ENCODE measurements around the gene PNO1.
"Not testable (repeated sequence)": the region's sequence is repeated elsewhere in the genome, so short reads cannot be mapped to it uniquely, and the experiment has no call there.

Gene PNO1

GRCh38 chr2:68157402-68158133 is at the start of gene PNO1:
TSS of gene PNO1 (plus strand) at chr2:68157888. CDS start at chr2:68157935, 47 bp downstream.
- peak; percentile 94 to 95 for DNase-seq (ENCODE audit: low read depth in 2 of 2)

GRCh38 chr2:68108120-68108519 is 49.6 kb upstream of the PNO1 start:
- DNase-seq (ENCODE audit: low read depth in 2 of 2) = no peak

GRCh38 chr2:68110102-68110501 is 47.6 kb upstream of the PNO1 start:
- DNase-seq (ENCODE audit: low read depth in 2 of 2) = no peak

GRCh38 chr2:68115965-68116364 is 41.7 kb upstream of the PNO1 start:
- DNase-seq (ENCODE audit: low read depth in 2 of 2) = no peak

DNA sequence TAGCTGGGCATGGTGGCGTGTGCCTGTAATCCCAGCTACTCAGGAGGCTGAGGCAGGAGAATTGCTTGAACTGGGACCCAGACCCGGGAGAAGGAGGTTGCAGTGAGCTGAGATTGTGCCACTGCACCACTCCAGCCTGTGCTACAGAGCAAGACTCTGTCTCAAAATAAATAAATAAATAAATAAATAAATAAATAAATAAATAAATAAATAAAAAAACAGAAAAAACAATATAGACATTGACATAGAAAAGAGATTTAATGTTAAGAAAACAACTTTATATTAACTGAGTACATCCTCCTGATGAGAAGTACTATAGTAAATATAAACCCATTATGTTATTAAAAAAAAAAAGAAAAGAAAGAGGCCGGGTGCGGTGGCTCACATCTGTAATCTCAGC is 39.8 kb upstream of the PNO1 start:
- DNase-seq (ENCODE audit: low read depth in 2 of 2) = not testable (repeated sequence)

DNA sequence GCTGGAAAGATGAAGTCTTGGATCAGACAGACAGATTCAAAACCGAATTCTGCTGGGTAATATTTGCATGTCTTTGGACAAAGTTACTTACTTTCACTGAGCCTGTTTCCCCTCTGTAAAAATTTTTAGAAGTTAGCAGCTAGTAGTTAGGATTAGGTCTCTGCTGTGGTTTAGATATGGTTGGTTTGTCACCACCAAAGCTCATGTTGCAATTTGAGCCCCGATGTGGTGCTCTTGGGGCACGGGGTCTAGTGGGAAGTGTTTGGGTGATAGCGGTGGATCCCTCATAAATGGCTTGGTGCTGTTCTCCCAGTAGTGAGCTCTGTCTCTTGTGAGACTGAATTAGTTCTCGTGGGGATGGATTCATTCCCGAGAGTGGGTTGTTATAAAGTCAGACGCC is 38.9 kb upstream of the PNO1 start:
- no peak for DNase-seq (ENCODE audit: low read depth in 2 of 2)

- no peak for DNase-seq (ENCODE audit: low read depth in 2 of 2)
Measured at GRCh38 chr2:68119504-68119903, 38.2 kb upstream of the PNO1 start.

- DNase-seq (ENCODE audit: low read depth in 2 of 2) = peak; percentile 36 to 69
Measured at GRCh38 chr2:68121873-68122679, 35.6 kb upstream of the PNO1 start.

DNA sequence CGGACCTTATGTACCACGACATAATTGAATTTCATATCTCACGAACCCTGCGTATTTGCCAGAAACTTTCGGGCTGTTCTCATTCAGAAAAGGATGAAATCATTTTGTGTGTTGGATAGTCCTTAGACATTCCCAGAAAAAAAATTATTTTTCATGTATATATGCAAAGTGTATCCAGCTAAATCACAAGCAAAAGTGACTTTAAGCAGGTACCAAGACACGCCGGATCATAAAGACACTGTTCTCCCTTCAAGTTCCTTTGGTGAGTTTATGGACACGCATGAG is 35.1 kb upstream of the PNO1 start:
- DNase-seq (ENCODE audit: low read depth in 2 of 2) = no peak

- DNase-seq (ENCODE audit: low read depth in 2 of 2) = no peak
Measured at GRCh38 chr2:68124321-68124720, 33.4 kb upstream of the PNO1 start.

- DNase-seq (ENCODE audit: low read depth in 2 of 2) = no peak
Measured at GRCh38 chr2:68125821-68126220, 31.9 kb upstream of the PNO1 start.

DNA sequence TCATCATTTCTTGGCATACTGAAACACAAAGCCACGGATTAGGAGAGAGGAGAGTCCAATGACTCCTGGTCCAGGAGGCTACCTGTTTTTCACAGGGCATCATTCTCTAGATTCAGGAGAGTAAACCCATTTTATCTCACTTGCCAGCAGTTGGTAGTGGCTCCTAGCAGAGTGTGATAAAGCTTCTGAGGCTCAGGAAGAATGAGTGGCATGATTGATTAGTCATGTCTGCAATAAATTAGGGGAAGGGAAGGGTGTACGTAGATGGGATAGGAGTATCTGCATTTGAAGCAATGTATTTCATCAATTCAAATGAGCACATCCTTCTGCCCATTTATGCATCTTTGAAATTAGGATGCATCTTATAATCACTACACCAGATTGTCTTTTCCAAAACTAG is 31.1 kb upstream of the PNO1 start:
- no peak for DNase-seq (ENCODE audit: low read depth in 2 of 2)

- no peak for DNase-seq (ENCODE audit: low read depth in 2 of 2)
Measured at GRCh38 chr2:68127358-68128242, 30.1 kb upstream of the PNO1 start.

DNA sequence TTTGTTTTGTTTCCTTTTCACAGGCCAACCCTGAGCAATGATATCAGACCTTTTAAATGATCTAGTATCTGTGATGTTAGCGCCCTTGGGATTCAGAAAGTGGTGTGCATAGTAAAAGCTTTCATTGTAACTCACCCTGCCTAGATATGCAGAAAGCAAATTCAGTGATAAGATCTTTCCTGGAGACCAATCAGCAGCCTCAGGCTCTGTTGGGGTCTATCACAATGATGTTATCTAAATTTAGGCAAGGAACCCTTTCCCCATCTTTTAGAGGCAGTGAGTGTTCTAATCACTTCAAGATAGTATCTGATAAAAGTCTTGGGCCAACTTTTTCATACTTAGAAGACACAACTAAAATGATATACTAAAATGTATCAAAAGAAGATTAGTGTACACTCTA is 23.6 kb upstream of the PNO1 start:
- no peak for DNase-seq (ENCODE audit: low read depth in 2 of 2)

- no peak for DNase-seq (ENCODE audit: low read depth in 2 of 2)
Measured at GRCh38 chr2:68134554-68134953, 23.1 kb upstream of the PNO1 start.

DNA sequence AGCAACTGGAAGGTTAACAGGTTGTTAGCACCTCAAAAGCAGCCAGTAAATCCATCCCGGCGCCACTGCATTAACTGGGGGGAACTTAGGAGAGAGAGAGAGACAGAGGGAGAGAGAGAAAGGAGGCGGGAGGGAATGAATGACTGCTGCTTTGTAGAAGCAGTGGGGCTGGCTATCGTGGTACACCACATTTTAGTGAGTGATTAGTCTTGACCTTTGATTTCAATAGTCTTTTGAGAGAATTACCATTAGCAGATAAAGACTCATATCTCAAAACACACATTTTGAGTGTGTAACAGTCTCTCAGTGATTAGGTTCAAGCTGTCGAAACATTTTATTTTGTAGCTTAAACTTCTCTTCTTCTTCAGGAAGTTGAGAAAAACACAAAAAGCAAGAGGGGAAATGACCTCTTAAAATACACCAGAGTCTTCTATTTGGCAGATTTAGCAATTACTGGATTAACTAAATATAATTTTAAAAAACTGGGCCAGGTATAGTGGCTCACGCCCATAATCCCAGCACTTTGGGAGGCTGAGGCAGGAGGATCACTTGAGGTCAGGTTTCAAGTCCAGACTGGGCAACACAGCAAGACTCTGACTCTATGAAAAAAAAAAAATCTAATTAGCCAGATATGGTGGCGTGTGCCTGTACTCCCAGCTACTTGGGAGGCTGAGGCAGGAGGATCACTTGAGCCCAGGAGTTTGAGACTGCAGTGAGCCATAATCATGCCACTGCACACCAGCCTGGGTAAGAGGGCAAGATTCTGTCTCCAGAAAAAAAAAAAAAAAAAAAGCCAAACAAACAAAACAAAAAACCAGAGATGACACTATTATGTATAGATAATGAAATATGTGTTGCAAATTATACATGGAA is 22.0 kb upstream of the PNO1 start:
- no peak for DNase-seq (ENCODE audit: low read depth in 2 of 2)

- DNase-seq (ENCODE audit: low read depth in 2 of 2) = no peak
Measured at GRCh38 chr2:68141875-68142274, 15.8 kb upstream of the PNO1 start.

GRCh38 chr2:68151037-68151436 is 6.7 kb upstream of the PNO1 start:
- no peak for DNase-seq (ENCODE audit: low read depth in 2 of 2)

- no peak for DNase-seq (ENCODE audit: low read depth in 2 of 2)
Measured at GRCh38 chr2:68152681-68153347, 4.9 kb upstream of the PNO1 start.

DNA sequence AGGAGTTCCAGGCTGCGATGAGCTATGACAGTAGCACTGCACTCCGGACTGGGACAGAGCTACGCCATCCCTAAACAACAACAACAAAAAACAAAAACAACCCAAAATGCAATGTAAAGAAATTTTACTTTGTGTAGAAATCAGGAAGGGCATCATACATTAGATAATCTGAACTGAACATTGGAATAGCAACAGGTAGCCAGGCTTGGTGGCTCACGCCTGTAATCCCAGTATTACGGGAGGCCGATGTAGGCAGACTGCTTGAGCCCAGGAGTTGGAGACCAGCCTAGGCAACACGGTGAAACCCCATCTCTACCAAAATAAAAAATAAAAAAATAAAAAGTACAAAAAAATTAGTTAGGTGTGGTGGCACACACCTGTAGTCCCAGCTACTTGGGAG is 2.1 kb upstream of the PNO1 start:
- DNase-seq (ENCODE audit: low read depth in 2 of 2) = no peak

DNA sequence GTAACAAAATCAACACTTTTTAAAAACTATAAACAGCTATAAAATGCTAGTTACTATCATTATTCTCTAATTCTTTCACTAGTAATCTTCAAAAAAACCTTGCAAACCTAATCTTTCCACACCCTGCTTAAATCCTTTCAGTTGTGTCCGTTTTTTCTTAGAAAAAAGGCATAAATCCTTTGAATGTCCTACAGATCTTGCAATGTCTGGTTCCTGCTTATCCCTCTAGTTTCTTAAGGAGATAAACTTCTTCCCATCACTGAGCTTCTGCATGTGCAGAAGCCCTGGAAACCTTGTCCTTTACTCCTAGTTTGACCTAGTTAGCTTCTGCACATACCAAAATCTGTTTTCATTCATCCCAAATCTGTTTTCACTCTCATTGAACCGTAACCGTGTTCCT is 1.3 kb upstream of the PNO1 start:
- no peak for DNase-seq (ENCODE audit: low read depth in 2 of 2)

Data from stimulated activated CD4-positive, alpha-beta T cell treated with anti-CD3 and anti-CD28 coated beads, Interleukin-15, amount 100 ng/mL, for 48 hours (primary cell).